HG03196 (cell line): ENCODE results near the gene RBM26.
A peak's percentile ranks its signal among the peaks of the same experiment; 100 is the strongest.

Experiments used
- ATAC-seq: cut with Tn5 transposase; IDR thresholded peaks from one replicate; pipeline ENCODE4 v1.9.1; 2021; ENCODE audit not compliant: unreplicated experiment

Gene RBM26

DNA sequence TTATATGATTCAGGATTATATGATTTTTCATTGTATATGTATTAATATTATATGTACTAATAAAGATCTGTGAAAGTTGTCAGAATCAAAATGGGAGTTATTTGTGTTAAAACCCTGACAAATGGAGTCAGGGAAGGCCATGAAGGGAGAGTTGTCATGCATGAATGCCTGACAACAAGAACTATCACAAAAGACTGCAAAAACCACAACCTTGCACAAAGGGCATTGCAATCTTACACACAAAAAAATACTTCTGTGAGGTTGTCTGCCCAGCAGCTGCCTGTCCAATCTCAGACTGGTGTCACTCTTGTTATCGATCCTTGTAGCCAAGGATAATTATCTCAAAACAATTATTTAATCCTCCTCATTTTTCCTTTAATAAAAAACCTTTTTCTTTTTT, 21.2 kb upstream of the RBM26 start:
- no peak for ATAC-seq

DNA sequence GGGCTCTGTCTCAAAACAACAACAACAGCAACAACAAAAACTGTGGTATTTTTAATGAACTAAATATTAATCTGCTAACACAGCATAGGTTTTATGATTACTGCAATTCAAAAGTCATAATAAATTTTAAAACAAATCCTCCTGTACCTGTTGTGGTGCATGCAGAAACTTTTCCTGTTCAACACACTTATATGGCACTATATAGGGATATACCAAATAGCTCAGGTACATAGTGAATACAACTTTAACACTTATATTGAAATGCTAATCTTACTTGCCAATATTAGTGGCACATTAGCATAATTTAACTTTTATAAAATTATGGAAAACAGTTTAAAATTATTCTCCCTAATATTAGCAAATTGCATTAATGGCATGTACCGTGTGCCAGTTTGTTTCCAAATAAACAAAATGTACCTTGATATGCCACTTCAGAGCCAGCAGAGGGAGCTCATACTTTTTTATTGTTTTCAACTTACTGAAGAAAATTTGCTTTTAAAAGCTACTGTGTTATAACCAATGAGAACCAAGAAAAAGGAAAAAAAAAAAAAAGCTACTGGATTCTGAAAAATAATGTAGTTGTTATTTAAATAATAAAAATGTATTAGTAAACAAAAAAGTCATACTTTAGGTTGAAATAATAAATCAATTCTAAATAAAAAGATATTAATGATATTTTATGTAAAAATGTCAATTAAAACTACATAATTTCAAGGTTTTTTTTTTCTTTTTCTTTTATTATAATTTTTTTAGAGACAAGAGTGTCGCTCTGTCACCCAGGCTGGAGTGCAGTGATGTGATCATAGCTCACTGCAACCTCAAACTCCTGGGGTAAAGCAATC, 18.0 kb upstream of the RBM26 start:
- ATAC-seq = peak; percentile 66

DNA sequence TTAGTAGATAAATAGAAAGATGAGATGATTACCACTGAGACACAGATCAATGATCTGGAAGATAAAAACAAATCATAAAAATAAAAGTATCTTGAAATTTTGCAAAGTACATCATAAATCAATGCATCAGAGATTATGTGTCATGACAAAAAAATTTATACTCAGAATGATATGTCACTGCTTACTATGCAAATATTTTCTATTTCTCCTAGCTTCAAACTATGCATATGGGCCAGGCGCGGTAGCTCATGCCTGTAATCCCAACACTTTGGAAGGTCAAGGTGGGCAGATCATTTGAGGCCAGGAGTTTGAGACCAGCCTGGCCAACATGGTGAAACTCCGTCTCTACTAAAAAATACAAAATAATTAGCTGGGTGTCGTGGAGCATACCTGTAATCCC, 17.3 kb upstream of the RBM26 start:
- no peak for ATAC-seq

DNA sequence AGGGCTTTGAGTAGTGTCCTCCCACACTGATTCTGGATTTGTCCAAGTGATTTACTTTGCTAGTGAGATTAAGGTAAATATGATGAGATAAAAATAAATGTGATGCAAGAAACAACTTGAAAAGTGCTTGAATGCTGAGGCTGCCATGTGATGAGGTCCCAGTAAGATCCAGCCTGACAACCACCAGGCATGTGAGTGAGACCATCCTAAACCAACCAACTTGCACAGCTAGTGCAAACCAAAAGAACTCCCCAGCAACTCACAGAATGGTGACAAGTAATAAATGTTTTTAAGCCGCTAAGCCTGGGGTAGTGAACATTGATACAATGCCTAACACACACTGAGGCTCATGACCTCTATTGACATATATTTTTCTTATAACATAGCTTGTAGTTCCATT, 13.3 kb upstream of the RBM26 start:
- no peak for ATAC-seq

DNA sequence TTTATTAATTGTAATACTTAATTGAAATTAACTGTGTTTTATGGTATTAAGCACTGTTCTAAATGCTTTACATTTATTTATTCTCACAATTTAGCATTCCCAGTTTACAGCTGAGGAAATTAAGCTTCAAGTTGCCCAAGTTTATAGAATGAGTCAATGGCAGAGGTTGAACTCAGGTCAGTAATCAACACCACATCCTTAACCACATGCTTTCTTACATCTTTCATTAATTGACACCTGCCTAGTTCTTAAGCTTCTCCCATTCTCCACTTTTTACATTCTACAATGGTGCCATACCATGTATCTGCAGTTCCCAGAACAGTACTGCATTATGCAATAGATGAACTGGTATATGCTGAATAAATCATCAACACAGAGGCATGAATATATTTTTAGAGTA, 11.7 kb upstream of the RBM26 start:
- ATAC-seq = no peak

DNA sequence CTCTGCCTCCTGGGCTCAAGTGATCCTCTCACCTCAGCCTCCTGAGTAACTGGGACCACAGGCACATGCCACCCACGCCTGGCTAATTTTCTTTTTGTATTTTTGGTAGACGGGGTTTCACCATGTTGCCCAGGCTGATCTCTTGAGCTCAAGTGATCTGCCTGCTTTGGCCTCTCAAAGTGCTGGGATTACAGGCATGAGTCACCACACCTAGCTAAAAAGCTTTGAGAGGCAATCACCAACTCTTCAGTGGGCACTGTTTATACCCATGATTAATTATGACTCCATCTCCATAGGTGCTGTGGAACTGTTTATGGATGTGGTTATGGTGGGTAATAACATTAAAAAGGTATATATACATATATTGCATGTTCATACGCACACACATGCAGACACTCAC, 7.5 kb upstream of the RBM26 start:
- ATAC-seq = no peak

DNA sequence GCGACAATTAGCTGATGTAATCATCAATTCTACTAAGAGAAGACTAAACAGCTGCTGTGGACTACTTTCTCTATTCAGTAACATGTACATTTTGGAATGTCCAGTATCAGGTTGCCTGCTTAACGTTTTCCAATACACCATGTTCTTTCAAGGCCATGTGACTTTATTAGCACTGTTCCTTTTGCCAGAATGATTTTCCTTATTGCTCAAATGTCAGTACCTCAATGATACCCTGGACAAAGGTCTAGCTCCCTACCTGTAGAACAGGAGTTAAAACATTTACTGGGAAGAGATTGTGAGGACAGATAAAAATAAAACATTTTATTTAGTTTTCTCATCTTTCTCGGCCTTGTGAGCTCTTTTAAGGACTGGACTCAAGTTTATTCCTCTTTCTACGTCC, 3.8 kb upstream of the RBM26 start:
- no peak for ATAC-seq

DNA sequence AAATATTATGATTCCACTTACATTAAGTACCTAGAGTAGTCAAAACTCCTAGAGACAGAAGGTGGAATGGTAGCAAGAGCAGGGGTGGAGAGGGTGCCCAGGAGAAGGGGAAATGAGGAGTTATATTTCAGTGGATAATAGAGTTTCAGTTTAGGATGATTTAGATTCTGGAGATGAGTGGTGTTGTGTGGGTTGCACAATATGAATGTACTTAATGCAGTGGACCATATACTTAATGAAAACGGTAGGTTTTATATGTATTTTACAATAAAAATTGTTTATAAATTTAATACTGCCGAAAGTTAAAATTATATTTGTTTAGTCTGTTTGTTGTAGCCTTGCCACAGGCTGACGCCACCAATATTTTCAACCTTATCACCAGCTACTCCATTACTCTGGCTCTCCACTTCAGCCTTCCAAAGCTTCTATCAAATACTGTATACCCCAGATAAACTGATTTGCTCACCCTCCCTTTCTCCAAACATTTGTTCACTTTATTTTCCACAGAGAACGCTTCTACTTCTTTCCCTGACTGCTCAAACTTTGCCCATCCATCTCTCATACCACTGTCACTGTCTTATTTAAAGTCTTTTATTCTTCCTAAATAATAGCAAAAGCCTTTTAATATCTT, 1.4 kb upstream of the RBM26 start:
- no peak for ATAC-seq

DNA sequence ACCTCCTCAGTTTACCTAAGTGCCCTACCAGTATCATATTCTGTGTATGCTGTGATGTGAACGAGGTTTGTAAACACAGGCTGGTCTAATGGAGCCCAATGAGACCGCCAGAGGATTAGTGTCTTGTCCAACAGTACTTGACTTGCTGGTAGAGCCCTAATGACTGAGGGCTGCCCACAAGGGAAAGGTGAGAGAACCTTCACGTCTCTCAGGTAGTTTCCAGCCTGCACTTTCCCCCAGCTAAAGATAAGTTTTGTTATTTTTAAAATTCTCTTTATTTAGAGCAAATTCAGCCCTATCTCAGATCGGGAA, 498 bp upstream of the RBM26 start:
- ATAC-seq = no peak

DNA sequence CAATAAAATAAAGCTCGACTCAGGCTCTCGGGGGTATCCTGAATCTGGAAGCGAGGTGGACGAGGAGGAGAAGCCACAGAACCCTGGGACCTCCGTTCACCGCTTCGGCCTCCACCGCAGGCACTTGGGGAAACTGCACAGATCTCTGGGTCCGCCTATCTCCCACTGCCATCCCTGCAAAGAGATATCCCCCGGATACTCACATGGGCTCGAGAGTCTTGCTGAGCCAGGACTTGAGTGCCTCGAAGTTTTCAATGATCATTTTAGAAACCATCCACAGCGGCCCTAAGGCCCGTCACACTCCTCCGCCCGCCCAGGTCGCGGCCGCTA, 589 bp downstream of the RBM26 start:
- peak; percentile 45 for ATAC-seq

DNA sequence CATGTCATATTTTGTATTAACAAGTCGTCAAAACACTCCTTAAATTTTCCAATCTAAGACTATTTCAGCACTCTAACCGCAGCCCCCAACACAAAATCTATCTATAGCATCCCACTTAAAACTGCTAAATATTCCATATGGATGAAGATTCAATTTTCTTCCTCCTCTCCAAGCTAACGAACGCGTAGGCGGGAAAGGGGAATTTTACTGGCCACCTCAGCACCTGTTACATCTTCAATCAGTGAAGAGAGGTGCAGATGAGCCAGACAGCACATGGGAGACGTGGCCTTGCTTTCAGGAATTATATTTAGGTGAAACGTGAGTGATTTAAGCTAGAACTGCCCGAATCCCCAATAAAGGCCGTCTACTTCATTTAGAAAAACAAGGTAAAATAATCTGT, 1.1 kb downstream of the RBM26 start:
- ATAC-seq = no peak

DNA sequence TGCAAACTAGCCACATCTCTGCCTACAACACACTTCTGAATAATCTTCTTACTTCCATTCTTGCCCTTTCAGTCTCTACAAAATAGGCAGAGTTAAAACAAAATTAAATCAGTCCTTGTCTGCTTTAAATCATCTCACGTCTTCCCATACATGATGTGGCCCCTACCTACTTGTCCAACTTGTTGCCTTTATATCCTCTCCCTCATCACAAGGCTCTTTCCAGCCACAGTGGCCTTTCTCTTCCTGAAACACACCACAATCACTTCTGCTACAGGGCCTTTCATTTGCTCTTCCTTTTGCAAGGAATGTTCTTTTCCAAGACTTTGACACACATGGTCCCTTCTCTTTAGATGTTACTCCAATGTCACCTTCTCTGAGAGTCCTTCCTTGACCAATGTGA, 1.7 kb downstream of the RBM26 start:
- no peak for ATAC-seq

DNA sequence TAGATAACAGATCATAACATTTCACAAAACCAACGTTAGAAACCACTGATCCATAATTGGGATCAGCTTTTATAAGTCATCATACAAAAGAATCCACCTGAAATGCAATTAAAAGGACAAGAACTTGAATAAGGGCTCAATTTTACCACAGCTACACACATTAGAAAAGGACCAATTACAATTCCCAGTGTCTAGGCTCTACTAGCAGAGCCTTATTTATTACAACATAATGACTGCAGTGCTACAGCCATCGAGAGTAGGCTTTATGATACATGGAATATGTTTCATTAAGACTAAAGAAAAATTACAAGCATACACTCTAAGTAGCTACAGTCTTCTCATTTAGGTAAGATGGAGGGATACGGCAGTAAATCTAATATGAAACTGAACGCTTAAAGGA, 2.9 kb downstream of the RBM26 start:
- no peak for ATAC-seq

DNA sequence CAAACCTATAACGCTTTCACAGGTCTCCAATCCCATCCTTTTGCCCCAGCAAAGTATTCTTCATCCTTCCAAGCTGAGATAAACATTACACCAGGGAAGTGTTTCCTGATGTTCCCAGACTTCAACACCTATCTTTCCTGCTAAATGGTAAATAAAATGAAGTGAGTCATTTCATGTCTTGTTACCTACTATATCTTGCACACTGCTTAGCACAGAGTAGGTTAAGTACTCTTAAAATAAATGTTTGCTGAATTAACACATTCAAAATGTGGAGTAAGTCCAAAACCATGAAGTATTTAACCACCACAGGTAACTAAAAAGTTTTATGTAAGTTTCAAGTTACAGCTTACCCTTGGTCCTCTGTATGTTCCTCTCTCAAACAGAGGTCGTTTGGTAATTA, 3.4 kb downstream of the RBM26 start:
- ATAC-seq = no peak

DNA sequence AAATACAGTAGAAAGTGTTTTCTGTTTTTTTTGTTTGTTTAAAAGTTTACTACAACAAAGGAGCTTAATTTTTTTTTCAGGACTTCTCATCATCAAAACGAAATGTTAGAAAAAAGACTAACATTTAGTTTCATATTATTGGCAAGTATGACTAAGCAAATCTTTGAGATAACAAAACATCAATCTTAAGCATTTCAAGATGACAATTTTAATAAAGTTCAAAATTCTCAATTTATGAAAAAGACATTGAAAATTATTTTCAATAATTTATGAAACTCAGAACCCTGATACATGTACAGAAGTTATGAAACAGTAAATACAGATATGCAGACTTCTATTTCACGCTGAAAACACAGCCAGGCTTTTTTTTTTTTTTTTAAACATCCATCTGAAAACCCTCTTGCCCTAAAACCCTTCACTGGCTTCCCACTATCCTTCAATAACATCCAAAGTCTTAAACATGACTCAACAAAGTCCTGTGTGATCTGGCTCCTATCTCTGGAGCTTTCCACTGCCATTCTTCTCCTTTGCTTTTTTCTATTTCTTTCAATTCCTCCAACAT, 3.9 kb downstream of the RBM26 start:
- no peak for ATAC-seq

DNA sequence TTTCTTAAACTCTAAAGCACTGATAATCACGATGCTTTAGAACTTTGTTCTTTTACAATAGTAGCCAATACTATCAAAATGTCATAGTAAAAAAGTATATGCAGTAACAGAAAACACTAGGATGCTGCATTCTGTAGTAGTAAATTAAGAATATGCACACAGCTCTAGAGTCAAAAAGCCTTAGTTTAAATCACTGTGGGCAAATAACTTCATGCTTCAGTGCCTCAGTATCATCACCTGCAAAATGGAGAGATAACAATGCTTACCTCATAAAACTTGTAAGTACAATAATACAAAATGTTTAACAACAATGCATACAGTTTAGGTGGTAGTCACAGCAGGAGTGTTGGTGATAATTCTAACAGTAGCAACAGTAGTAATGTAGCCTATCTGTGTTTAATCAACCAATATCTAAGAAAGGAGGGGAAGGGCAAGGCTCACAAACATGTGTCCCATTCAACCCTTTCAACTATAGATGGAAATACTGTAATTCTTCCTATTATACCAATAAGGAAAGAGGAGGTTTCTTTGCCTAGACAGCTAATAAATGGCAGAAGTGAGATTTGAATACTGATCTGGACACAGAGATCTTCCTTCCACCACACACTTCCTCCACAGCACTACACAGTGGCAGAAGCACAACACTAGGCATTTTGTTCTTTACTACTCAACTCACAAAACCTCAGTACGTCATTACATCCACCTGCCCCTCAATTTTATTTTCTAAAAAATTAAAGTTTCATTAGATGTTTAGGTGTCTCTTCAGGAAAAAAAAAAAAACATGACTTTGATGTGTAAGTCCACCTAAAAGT, 4.6 kb downstream of the RBM26 start:
- ATAC-seq = peak; percentile 37

DNA sequence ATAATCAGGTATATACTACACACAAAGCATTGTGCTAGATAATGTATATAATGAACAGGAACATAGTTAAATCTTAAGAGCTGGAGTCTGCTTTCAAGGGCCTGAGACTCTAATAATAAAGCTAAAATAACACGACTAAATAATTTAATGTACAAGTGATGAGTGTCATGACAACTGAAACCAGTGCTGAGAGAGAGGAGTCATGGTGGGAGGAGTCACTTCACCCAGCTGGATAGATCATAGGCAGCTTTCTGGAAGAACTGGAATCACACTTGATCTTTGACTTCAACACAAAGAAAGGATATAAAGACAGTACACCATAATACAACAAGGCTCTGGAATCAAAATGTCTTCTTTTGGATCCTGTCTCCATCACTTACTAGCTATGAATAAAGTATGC, 7.1 kb downstream of the RBM26 start:
- ATAC-seq = no peak

DNA sequence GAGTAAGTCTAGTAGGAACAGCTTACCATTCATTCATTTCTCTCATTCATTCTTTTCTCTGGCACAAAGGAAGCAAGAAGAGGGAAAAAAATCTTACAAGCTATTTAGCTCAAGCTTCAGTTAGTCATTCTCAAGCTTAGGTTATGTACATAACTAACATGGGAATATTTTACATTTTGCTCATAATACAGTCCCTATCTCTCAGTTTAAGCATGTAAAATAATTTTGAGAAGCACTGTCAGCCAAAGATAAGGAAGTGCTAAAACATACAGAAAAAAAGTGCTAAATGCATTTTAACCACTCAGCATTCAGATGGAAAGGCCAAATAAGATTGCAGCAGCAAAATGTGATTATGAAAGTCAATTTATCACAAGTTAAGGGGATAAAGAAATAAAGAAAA, 7.9 kb downstream of the RBM26 start:
- ATAC-seq = no peak

DNA sequence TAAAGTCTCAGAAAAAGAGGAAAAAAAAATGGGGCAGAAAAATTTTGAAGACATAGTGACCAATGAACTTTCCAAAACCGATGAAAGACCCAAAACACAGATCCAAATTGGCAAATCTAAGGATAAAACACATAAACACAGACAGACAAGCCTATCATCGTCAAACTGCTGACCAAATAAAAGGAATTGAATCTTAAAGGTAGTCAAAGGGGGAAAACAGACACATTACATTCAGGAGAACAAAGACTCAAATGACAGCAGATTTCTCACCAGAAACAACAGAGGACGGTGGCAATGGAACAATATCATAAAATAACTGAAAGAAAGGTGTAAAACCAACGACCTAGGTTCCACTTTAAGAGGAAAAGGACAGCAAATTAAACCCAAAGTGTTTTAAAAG, 10.2 kb downstream of the RBM26 start:
- ATAC-seq = no peak

DNA sequence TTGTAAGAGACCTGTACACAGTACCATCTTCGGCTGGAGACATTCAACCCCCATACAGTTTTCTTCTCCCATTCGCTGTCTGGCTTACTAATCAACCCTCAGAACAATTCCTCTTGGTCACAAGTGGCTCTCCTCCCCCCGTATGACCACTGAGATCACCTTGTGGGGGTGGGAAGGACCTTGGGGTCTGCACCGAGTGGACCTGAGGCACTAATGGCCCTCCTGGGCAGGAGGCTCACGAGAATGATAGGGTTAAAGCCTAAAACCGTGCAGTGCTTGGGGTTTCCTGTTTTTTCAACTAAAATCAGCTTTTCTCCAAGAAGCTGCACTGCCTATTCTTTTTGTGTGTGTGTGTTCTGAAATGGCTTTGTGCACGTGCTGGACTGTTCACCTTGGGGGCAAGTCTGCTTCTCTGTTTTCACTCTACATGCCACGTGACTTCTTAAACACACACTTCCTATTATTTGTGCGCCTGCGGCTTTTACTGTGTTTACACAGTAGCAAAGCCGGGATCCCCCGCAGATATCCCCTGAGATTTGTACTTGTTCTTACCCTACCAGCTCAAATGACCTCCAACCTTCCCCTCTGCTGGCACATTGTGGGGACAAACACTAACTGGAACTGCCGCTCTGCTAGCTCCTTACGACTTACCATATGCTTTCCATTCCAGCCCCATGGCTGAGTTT, 12.3 kb downstream of the RBM26 start:
- ATAC-seq = peak; percentile 77

DNA sequence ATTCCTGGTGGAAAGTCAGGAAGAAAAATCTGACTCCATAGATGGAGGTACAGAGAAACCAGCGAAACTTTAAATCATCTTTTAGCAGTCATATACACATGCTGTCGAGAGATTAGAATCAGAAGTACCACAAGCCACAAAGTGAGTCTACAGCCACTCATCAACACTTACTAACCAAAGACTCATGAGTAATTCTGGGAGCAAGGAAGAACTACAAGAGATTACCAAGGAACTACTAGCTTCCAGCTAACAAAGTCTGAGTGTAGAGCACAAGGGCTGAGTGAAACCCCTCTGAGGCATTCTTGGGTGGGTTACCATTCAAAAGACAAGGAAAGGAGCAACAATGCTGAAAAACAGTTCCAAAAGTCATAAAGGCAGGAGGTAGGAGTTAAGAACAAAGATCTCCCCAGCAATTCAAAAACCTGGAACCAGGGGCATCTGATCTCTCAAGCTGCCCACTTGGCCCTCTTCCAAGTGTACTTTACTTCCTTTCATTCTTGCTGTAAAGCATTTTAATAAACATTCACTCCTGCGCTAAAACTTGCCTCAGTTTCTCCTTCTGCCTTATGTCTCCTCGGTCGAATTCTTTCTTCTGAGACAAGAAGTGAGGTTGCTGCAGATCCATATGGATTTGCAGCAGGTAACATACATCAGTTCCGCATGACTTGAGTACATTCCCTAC, 13.0 kb downstream of the RBM26 start:
- peak; percentile 38 for ATAC-seq
